ENCODE data around the gene TCF7L2. TPM values are rescaled to one million over a fixed set of nuclear protein-coding genes. Genes with fewer than 3 reads are reported as not detected.

TCF7L2 gene
- total and polyA plus RNA-seq, 2 donors (not counting 1 experiment from before 2014, with no cell fraction given), result 3.4 to 5.0 TPM

DNA sequence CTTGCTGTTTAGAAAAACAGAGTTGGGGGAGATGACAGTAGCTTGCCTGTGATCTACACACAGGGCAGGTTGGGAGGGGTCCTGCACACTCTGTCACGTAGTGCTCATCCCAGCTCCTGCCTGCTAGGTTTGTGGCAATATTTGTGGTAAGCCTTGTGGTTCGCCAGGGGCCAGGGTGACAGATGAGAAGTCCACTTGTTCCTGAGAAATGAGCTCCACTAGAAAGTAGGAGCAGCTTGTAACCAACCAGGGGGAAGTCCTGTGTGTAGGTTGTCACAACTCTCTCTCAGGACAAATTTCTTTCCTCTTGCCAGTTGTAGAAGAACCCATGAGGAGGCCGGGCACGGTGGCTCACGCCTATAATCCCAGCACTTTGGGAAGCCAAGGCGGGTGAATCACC is 147.0 kb downstream of the TCF7L2 start:
- DNase-seq (ENCODE audit: low read depth in 2 of 2), result no peak
- Histone ChIP-seq H3K79me2 (ENCODE audit: control insufficient read depth, insufficient read depth, low read length) (no peaks in the 10 kb centered on the region), H3K27ac (ENCODE audit: insufficient read depth, low read length) (no peak overlapping the region), H3K9me3 (ENCODE audit: control insufficient read depth, insufficient read depth, low read depth, low read length) (no peaks in the 10 kb centered on the region), H3K4me3 (replicated peaks in 1 of 4; ENCODE audit: control extremely low read depth in 1 of 4, insufficient read depth in 1 of 4, low read depth in 3 of 4, low read length in 4 of 4) (no peak overlapping the region), H3K4me2 (ENCODE audit: extremely low read depth, insufficient read depth, low read length) (no peak overlapping the region), H3K9ac (ENCODE audit: insufficient read depth, low read length) (no peak overlapping the region), H4K20me1 (ENCODE audit: control insufficient read depth, extremely low read depth, insufficient read depth, low read length) (no peaks in the 10 kb centered on the region), H3K27me3 (ENCODE audit: control insufficient read depth, insufficient read depth, low read length) (no peaks in the 10 kb centered on the region), H3K4me1 (ENCODE audit: control insufficient read depth, extremely low read depth, insufficient read depth, low read length) (peaks cover 2% of the 10 kb centered on the region), H3K36me3 (ENCODE audit: control insufficient read depth, insufficient read depth, low read length) (peaks cover 2% of the 10 kb centered on the region), H2AFZ (ENCODE audit: low read length) (no peak overlapping the region)
- TF ChIP-seq CTCF (conservative IDR thresholded peaks at IDR 0.05 in 1 of 2, IDR thresholded peaks at IDR 0.05 in 1 of 2; ENCODE audit: low read depth in 1 of 2, low read length in 2 of 2) (no peak), EZH2 (IDR thresholded peaks at IDR 0.05; ENCODE audit: low read length, missing control alignments) (no peak)

- Histone ChIP-seq H3K4me1 (ENCODE audit: control insufficient read depth, extremely low read depth, insufficient read depth, low read length) (peaks cover 7% of the 10 kb centered on the region), H3K36me3 (ENCODE audit: control insufficient read depth, insufficient read depth, low read length) (no peaks in the 10 kb centered on the region), H3K4me3 (replicated peaks in 1 of 4; ENCODE audit: control extremely low read depth in 1 of 4, insufficient read depth in 1 of 4, low read depth in 3 of 4, low read length in 4 of 4) (no peak overlapping the region), H3K4me2 (ENCODE audit: extremely low read depth, insufficient read depth, low read length) (no peak overlapping the region), H2AFZ (ENCODE audit: low read length) (no peak overlapping the region), H3K27me3 (ENCODE audit: control insufficient read depth, insufficient read depth, low read length) (no peaks in the 10 kb centered on the region), H3K79me2 (ENCODE audit: control insufficient read depth, insufficient read depth, low read length) (peaks cover 2% of the 10 kb centered on the region), H3K9me3 (ENCODE audit: control insufficient read depth, insufficient read depth, low read depth, low read length) (no peaks in the 10 kb centered on the region), H4K20me1 (ENCODE audit: control insufficient read depth, extremely low read depth, insufficient read depth, low read length) (no peaks in the 10 kb centered on the region), H3K9ac (ENCODE audit: insufficient read depth, low read length) (no peak overlapping the region), H3K27ac (ENCODE audit: insufficient read depth, low read length) (no peak overlapping the region)
- DNase-seq (ENCODE audit: low read depth in 2 of 2), result peak; percentile 53 to 55
- TF ChIP-seq CTCF (conservative IDR thresholded peaks at IDR 0.05 in 1 of 2, IDR thresholded peaks at IDR 0.05 in 1 of 2; ENCODE audit: low read depth in 1 of 2, low read length in 2 of 2) (no peak), EZH2 (IDR thresholded peaks at IDR 0.05; ENCODE audit: low read length, missing control alignments) (no peak)
These were observed 149.6 kb downstream of the TCF7L2 start for GRCh38 chr10:113099431-113100183.

DNA sequence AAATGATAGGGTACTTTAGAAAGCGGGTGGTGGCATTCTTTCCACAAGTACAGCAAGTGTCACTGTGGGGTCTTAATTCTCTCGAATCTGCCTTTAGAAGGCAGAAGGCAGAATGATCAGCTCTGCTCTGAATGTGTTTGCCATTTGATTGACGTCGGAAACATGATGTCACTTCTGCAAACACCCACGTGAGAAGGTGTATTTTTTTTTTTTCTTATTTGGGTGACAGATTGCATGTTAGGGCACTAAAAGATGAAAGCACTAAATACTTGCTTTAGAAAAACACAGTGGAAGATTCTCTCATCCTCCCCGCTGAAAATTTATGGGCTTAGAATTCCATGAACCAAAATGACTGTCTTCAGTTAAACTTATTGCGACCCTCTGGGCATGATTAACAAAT is 150.2 kb downstream of the TCF7L2 start:
- no peak for DNase-seq (ENCODE audit: low read depth in 2 of 2)
- H3K4me3 ChIP-seq (replicated peaks in 1 of 4; ENCODE audit: control extremely low read depth in 1 of 4, insufficient read depth in 1 of 4, low read depth in 3 of 4, low read length in 4 of 4), result no peak overlapping the region
- H3K4me1 ChIP-seq (ENCODE audit: control insufficient read depth, extremely low read depth, insufficient read depth, low read length), result peaks cover 7% of the 10 kb centered on the region
- H3K36me3 ChIP-seq (ENCODE audit: control insufficient read depth, insufficient read depth, low read length), result no peaks in the 10 kb centered on the region
- H3K27ac ChIP-seq (ENCODE audit: insufficient read depth, low read length), result no peak overlapping the region
- no peaks in the 10 kb centered on the region for H4K20me1 ChIP-seq (ENCODE audit: control insufficient read depth, extremely low read depth, insufficient read depth, low read length)
- H3K9ac ChIP-seq (ENCODE audit: insufficient read depth, low read length), result no peak overlapping the region
- H3K4me2 ChIP-seq (ENCODE audit: extremely low read depth, insufficient read depth, low read length), result no peak overlapping the region
- H3K27me3 ChIP-seq (ENCODE audit: control insufficient read depth, insufficient read depth, low read length), result no peaks in the 10 kb centered on the region
- H3K79me2 ChIP-seq (ENCODE audit: control insufficient read depth, insufficient read depth, low read length), result peaks cover 2% of the 10 kb centered on the region
- TF ChIP-seq EZH2 (IDR thresholded peaks at IDR 0.05; ENCODE audit: low read length, missing control alignments) (no peak), CTCF (conservative IDR thresholded peaks at IDR 0.05 in 1 of 2, IDR thresholded peaks at IDR 0.05 in 1 of 2; ENCODE audit: low read depth in 1 of 2, low read length in 2 of 2) (no peak)
- H2AFZ ChIP-seq (ENCODE audit: low read length), result no peak overlapping the region
- no peaks in the 10 kb centered on the region for H3K9me3 ChIP-seq (ENCODE audit: control insufficient read depth, insufficient read depth, low read depth, low read length)
